Endometrium (tissue), 2 donors: ENCODE data around the gene LRRC4C.
A peak's percentile ranks its signal among the peaks of the same experiment; 100 is the strongest.

Source experiments
- FAIRE-seq: peaks from 2 replicates; lab custom pipeline; 2012; peaks lifted over from hg19 to GRCh38; lab: Jason Lieb, UNC
- donor health status: control.
- donor health status: control.

Gene LRRC4C

DNA sequence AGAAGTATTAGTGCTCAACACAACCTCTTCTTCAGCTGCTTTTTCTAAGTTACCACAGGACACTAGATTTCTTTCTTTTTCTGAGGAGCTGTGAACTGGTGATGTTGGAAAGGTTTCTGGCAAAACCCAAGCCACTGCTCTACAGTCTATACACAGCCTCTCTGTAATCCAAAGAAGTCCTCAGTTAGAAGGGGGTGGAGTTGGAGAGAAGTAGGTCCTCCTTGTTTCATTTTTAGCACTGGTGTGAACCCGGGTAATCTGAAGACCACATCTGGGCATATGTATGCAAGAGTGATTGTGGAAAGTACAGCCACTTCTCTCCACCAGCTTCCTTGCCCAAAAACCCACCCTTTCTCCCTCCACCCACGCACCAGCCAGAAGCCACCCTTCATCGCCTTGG lies 1168.1 kb downstream of the LRRC4C start:
- no peak for FAIRE-seq

DNA sequence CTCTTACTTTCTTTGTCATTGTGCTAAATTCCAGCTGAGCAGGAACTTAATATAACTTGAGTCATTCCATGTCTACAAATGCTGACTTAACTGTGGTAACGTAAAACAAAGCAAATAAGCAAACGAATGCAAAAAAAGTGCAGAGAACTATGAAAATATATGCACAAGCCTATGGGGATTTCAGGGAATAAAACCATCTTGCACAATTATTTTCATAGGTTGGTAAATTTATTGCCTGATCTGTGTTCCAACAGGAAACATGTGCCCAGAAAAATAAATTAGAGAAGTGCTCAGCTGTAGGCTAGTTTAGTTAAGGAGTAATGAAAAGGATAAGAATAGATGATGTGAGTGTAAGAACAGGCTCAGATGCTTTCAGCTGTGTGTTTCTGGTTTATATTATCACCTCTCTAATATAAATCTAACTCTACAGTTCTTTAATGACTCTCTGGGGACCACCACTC lies 1169.3 kb downstream of the LRRC4C start:
- peak; percentile 23 for FAIRE-seq

DNA sequence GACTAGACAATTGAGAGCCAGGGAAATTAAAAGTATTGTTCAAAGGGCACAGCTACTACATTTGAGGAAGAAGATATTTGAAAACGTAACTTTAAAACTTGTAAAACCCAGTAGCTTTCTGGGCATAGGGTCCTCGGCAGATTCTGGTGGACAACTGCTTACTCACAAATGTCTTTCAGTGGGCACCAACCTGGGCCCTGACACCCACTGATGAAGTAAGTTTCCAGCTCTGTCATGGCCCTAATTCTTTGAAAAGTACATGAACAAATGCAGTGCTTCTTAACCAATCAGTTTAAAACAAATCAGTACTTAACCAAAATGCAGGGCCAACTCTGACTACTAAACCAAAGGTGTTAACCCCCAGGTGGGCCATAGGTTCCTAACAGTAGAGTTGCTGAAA lies 1170.1 kb downstream of the LRRC4C start:
- FAIRE-seq = no peak

DNA sequence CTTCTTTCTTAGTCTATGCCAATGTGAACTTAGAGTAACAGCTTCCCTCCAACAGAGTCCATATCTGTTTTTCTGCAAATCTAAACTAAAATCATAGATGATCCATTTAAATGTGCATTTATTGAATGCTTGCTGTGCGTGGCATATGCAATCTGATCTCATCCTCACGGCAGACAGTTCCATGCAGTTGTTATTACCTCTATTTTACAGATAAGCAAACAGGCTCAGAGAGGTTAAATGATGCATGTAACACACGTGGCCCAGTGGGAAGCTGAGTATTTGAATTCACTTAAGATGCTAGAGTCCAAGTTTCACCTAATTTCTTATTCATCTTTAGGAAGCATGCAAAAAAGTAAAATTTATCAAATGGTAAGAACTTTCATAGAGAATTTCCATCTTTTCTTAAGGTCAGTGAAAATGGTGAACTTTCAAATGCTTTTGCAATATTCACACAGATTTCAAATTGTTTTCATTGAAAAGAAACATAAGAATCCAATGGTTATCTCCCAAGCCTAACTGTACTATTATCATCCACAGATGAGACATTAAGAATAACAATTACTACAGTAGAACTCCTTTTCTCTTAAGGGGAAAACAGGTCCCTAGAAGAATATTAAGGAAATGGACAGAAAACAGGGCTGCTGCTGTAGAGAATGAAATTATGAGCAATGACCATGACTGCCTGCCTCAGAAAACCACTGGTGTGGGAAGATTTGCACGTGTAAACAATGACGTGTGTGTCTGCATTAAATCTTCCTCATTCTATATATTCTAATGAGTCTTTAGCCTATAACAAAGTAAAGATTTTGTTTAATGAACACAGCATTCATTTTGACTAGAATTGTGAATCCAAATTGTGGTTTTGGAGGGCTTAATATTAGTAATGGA lies 1171.3 kb downstream of the LRRC4C start:
- no peak for FAIRE-seq

DNA sequence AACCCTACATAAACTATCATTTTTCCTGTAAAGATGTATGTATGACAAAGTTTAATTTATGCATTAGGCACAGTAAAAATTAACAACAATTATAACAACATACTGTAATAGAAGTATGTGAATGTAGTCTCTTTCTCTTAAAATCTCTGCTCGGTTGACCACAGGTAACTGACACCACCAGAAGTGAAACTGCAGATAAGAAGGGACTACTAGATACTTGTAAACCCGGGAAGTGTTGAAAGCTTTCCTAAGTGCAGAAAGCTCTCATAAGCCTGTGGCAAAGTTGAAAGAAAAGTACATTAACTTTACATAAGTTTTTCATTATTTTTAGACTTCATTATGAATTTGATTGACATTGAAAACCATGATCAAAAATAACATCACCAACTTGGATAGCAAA lies 1173.3 kb downstream of the LRRC4C start:
- FAIRE-seq = no peak

DNA sequence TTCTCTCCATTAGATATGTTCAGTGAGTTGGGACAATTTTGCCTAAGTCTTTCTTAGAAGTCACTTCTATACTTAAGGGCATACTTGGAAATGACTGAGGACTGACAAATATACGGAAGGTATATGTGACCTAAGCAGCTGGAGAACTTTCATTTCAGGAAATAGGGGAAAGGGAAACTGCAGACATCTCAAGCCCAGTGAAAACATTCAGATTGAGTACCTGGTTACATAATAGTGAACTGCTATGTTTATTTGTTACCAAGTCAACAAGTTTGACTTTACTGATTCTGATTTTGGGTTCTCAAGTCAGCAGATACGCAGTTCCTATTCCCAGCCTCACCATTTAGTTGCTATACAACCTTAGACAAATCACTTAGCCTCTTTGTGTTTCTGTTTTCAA lies 1173.9 kb downstream of the LRRC4C start:
- FAIRE-seq = no peak

DNA sequence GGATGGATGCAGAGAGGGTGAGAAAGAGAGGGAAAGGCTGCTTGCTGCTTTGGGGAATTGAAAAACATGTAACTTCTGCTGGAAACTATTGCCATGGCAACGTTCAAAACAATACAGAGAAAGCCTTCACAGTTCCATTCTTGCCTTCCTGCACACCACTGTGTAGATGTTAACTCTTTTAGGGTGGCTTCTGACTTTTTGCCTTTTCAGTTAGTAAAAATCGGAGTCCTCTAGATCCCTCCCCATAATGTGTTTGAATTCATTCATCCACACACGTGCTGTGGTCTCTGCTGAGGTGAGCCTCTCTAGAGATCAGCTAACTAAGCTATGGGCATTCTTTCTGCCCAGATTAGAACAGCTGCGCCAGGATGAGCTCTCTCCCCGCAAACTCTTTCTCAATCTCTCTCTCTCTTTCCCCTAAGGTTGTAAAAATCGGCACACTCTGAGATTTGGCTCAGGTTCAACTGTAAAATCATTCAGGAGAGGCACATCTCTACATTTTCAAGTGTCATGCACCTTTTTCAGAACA lies 1178.3 kb downstream of the LRRC4C start:
- no peak for FAIRE-seq

DNA sequence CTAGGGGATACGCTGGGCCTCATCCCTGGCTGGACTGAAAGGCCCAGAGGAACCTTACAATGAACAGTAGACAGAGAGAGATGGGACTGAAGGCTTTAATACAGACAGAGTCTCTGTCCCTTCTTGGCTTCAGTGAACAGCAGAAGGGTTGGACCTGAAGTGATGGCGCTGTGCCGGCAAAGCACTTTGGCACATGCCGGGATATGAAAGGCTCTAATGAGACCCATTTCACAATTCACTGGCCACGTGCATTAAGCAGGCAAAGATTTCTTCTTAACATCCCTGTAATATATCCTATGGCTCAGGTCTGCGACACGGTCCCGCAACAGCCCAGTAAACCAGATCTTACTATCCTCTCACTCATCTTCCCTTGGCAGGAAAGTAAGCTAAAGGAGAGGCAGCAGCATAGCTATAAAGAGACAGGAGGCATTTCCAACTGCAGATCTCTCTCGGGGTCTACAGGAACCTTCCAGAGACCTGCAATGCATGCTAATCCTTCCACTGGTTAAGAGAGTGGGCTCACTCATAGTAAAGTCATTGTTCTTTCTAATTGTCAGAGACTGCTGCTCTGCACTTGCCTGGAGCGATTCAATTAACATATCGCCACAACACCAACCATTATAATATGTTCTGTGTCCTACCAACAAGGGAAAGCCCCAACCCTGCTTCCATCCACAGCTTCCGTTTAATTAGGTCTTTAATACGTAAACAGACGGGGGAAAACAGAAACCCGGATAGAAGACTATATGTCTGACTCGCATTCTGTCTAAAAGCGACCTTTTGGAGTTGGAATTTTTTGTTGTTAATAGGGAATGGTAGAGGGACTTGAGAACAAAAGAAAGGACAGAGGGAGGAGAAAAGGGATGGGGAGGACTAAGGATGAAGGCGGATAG lies 1179.0 kb downstream of the LRRC4C start:
- FAIRE-seq = no peak

DNA sequence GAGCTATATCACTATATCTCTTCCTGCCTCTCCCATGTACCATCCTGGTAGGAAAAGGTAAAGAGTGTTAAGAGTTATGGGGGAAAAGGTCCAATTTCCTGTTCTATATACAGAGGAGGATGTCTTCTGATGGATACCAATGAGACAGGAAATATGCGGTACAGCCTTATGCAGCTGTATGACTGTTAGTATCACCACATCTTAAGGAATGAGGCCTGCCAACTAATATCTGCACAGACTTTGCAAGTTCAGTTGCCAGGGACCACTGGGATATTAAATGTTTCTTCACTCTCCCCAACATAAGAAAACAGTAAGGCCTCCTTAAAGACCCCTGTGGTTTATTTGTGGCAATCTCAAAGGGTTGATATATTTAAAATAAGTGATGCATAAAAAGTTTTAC lies 1182.5 kb downstream of the LRRC4C start:
- FAIRE-seq = no peak

DNA sequence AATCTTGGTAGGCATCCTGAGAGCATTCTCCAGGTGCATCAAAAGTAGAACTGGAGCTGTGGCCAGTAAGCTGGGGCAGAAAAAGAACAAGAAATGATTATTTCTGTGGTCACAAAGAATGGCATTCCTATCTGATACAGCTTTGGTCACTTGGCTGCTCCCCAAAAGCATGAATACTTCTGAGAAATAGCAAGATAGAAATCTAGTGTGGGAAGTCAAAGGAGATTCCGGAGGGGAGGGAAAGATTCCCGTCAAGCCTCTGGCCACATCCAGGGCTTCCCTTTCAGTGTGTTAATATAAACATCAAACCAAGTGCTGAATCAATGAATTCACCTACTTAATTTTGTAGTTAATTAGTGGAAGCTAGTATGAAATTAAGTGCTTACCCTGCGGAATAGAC lies 1185.4 kb downstream of the LRRC4C start:
- no peak for FAIRE-seq

DNA sequence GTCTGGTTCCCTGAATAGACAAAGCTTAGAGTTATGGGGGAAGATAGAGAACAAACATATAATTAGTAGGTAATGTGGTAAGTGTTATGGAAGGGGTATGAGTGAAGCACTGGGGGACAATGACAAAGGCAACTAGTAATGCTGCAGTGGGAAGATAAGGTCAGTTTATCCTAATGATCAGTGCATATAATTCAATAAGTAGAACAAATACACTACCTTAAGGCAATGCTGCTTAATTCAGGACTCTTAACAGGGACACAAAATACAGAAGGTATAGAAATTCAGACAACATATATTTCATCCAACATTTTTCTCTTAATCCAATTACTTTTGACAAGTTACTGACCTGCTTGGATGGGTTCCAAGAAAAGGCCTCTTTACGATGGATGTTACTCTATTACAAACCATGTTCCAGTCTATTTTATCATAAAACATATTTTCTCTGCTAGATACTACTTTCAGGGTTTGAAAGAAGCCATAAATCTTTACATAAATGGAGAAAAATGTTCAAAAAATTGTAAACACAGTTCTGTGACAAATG lies 1186.2 kb downstream of the LRRC4C start:
- no peak for FAIRE-seq

DNA sequence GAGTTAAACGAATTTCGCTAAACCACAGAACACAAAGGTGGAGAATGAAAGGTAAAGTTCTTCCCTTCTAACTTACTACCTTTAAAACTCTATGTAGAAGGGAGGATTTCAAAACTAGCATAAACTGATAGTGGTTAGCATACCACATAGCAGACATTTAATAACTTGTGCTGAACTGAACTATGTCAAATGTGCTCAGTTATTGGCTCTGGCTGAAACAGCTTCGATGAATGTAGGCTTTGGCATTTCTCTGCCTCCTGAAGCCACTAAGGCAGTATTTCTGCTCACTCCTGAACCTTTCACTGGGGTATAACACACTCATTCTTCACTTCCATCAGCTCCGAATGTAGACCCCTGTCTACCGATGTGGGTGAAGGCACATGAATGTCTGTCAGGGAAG lies 1188.1 kb downstream of the LRRC4C start:
- no peak for FAIRE-seq

DNA sequence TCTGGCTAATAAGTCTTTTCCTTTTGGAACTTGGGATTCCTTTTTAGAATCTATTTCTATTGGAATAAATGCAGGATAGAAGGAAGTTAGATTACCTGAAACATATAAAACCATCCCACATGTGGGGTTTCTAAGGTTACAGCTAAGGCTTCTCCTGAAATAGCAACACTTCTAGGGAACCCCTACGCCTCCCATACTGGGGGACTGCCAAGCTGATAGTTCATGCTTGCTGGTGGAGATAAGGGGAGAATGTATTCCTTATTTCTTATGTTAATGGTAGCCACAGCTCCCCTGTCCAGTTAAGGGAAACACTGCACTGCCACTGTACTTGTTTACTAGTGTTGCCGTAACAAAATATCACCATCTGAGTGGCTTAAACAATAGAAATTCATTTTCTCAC lies 1189.6 kb downstream of the LRRC4C start:
- no peak for FAIRE-seq

DNA sequence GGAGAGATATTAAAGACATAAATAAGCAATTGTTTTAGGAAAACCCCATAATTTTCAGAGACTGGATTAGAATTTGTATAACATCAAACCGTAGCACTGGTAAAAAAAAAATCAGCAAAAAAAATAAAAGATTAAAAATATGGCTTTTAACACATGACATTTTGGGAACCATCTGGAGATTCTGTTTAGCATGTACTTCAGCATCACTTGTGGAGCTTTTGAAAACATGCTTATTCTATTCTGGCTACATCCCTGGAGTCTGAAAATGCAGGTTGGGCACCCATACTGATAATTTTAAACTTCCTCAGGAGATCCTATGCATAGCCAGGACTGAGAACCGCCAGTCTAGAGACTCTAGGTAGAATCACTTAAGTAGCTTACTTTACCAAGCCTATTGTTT lies 1190.9 kb downstream of the LRRC4C start:
- no peak for FAIRE-seq

DNA sequence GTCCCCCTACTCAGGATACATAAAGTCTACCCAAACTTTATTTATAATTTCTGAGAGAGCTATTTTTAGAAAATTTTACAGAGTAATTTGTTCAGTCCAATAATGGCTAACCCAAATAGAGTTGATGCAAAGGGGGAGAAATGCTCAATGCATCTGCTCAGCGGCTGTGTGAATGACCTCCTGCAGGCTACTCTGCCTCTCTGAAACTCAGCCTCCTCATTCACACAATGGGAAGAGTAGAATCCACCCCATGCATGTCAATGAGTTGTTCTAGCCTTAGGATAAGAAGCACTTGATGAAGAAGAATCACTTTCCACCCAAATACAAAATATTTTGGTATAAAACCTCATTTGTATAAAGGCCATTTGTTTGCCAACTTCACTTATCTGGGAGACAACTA lies 1204.0 kb downstream of the LRRC4C start:
- no peak for FAIRE-seq

DNA sequence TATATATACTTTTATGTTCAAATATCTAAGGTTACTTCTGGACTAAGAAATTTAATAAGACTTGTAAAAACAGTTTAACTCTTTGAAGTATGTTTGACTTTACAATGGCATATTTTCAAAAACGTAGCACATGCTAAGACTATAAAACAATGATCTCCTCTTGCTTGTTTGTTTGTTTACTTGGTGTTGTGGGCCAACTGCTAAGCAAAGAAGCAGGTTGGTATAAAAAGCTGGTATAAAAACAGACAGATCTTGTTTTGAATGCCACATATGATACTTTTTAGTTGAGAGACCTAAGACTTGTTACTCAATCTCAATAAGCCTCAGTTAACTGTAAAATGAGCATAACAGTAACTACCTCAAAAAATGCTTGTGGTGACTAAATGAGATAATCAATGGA lies 1206.3 kb downstream of the LRRC4C start:
- FAIRE-seq = no peak

DNA sequence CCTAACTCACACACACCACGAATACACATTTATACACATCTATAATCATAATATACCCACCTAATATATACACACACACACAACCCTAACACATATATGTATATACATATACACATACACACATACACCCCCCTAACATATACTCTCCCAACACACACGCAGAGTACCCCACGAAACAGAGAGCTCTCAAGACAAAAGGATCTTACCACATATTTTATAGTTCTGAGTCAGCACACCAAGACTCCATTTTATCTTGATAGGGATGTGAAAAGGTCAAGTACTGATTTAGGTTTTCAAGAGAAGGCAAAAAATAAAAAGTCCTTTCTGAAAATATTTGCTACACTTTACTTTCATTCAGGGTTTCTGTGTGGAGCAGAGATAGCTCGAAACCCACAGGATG lies 1207.2 kb downstream of the LRRC4C start:
- FAIRE-seq = no peak

DNA sequence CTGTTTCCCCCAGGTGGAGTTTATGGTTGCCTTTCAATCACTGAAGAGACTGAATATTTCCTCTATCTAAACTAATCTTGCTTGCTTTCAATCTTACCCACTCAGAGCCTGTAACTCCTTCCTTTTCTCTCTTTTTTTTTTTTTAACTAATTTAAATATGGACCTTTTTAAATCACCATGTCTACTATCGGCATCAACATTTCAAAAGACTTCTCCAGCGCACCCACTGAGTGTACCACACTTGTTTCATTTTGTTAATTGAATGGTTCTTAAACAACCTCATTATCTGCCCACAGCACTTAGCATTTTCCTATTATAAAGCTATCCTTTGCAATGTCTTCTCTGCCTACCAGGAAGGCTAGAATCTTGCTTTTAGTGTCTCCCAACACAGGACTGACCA lies 1212.5 kb downstream of the LRRC4C start:
- no peak for FAIRE-seq

DNA sequence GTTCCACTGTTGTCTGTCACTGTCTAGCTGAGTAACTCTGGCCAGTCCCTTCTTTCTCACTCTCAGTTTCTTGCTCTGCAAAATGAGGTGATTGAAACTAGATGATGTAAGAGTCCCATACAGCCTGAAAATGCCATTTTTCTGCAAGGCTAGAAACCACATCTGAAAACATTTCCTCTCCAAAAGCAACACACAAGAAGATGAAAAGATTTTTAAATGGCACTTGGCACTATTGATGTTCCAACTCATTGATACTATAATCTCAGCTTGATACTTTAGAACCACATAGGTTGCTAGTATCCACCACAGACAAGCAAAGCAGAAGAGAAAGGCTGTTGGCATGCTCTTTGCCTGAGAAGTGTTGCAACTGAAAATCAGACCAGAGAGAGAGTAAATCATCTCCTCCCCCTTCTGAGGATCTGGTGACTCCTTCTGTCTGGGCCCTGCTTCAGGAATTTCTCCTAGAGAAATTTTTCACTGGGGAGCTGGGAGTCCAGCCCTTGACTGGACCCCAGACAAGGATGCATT lies 1217.9 kb downstream of the LRRC4C start:
- FAIRE-seq = no peak

DNA sequence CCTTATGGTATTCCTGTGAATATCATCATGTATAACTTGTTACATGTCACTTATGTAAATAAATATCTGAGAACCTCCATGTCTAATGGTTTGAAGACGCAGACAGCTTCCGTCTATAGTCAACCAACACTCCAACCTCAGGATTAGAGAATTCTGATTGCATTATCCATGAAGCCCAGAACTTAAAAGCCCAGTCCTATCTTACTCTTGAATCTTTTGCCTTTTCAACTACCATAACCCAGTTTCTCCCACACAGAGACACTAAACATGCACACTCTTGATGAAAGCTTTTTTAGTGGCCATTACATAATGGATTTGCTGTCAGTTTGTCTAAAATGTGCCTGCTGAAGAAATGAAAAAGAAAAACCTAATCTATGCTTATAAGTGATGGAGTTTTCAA lies 1219.2 kb downstream of the LRRC4C start:
- FAIRE-seq = no peak

DNA sequence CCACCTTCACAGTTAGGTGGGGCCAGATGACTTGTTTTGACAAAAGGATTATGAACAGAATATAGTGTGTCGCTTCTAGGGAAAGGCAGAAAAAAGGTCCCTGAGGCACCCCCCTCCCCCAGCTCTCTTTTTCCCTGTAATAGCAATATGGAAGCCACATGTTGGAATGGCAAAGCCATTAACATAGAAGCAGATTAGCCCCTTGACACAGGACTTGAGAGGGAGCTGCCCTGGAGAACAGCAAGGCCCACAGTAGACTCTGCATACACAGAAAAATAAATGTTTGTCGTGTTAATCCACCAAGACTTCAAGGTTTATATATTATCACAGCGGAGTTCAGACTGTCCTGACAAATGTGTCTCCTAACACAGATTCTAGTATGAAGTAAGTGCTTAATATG lies 1222.9 kb downstream of the LRRC4C start:
- peak; percentile 80 for FAIRE-seq

DNA sequence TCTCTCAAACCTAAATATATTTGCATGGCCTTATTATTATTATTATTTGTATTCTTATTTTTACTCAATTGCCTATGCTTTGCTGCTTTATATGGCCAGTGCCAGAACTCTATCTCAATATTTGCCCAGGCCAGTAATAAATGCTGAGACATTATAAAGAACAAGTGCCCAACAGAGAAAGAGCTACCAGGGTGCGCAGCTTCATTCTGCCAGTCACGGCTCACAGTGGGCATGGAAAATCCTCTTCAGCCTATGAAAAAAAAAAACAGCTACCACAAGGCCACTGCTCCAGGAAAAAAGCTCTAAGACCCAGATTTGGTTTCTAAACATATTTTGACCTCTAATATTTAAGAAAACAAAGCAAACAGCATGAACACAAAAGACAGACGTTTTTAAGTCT lies 1223.6 kb downstream of the LRRC4C start:
- FAIRE-seq = no peak
